ENCODE measurements around the gene BIVM.
A peak's percentile ranks its signal among the peaks of the same experiment; 100 is the strongest.

The BIVM gene

DNA sequence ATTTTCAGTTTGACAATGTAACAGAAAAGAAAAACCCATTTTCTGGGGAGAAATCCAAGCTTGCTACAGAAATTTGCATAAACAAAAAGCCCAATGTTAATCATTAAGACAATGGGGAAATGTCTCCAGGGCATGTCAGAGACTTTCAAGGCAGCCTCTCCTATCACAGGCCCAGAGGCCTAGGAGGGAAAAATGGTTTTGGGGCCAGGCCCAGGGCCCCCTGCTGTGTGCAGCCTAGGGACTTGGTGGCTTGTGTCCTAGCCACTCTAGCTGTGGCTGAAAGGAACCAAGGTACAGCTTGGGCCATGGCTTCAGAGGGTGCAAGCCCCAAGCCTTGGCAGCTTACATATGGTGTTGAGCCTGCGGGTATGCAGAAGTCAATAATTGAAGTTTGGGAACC is 17.3 kb upstream of the BIVM start:
- H3K27ac ChIP-seq = no peak overlapping the region
- DNase-seq (ENCODE audit: low read depth, low spot score) = no peak

DNA sequence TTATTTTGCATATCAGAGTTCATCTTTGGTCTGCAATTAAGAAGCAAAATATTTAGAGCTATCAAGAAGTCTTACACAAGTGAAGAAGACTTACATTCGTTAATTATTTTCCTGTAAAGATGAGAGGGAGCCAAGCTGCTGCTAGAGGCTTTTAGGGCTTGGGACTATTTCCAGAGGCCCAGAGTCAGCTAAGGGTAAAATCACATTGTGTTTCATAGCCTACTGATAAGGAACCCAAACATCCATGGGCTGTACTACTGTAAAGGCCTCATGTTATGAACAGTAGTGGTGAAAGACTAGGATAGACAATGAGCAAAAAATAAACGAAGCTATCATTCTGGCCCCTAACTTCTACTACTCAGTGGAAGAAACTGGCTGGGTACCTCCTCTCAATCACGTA is 14.4 kb upstream of the BIVM start:
- H3K27ac ChIP-seq = no peak overlapping the region
- DNase-seq (ENCODE audit: low read depth, low spot score) = no peak

DNA sequence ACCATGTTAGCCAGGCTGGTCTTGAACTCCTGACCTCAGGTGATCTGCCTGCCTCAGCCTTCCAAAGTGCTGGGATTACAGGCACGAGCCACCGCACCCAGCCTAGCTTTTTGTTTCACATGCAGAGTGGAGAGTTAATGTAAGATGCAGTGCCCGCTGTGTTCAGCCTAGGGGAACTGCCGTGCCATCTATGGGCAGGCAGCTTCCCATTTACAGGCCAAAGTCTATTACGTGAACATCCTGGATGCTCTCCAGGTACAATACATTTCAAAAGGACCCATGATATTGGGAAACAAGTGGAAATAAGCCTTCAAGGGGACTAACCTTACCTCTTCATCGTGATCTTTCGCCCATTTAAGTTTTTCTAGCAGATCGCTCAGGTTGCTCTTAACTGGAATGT is 10.2 kb upstream of the BIVM start:
- no peak for DNase-seq (ENCODE audit: low read depth, low spot score)

DNA sequence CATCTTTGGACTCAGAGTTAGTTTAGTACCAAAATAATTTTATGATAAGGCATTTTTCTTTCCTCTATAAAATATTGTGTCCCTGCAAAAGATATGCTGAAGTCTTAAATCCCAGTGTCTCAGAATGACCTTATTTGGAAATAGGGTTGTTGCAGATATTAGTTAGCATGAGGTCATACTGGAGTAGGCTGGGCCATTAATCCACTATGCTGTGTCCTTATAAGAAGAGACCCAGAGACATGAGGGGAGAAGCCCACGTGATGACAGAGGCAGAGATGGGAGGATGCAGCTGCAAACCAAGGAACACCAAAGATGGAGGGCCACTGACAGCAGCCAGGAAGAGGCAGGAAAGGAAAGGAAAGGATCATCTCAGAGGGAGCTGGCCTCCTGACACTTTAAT is 6.5 kb upstream of the BIVM start:
- no peak overlapping the region for H3K27ac ChIP-seq
- no peak for DNase-seq (ENCODE audit: low read depth, low spot score)

More for the DNA sequence above, 10.2 kb upstream of the BIVM start:
- no peak overlapping the region for H3K27ac ChIP-seq

DNA sequence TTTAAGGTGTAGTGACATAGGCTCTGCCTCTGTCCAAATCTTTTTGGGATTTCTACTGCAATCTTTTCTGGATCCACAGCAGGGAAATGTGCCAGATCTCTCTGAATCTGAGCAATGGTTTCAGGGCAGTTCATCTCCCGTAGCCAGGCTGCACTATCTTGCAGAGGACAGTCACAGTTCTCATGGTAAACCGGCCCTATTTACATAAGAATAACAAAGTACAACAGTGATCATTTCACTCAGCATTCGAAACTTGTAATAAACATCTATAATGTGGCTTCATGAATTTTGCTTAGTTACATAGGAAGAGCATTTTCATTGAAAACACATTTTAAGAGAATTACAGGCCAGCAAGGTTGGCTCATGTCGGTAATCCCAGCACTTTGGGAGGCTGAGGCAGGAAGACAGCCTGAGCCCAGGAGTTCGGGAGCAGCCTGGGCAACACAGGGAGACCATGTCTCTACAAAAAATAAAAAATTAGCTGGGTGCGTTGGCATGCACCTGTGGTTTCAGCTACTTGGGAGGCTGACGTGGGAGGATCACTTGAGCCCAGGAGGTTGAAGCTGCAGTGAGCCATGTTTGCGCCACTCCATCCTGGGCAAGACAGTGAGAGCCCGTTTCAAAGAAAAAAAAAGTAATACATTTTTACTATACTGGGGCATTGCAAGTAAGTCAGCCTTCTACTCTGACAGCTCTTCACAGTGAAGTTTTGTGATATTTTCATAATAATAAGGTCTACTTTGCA is 5.1 kb upstream of the BIVM start:
- DNase-seq (ENCODE audit: low read depth, low spot score) = no peak
- H3K27ac ChIP-seq = no peak overlapping the region

DNA sequence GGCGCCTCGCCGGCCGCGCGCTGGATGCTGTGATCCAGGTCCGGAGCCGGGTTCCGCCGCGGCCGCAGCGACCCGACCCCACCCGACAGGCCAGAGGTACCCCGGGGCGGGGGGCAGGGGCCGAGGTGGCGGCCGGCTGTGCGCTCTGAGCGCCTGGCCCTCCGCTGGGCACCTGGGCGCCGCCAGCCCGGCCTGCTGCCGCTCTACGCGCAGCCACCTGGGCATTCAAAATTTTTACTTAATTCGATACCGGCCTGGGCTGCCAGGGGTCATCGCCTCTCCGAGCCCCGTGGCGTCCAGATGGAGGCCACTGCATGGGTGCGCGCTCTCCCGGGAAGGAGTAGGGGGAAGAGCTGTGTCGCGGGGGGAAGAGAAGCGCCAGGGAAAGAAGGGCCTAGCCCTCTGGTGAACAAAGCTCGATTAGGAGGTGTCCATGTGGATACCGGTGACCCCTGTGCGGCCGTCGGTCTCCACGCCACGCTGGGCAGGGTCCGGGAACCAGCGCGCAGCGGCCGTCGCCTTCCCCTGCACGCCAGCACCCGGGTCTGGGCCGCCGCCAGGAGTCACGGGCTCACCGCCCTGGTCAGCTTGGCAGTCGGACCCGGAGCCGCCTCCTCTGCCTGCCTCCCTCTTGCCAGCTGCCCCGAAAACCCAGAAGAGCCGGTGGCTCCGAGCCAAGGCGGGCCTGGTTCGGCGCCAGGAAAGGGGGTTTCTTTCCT is 666 bp downstream of the BIVM start:
- DNase-seq (ENCODE audit: low read depth, low spot score) = no peak
- H3K27ac ChIP-seq = peak overlapping the region; percentile 61

DNA sequence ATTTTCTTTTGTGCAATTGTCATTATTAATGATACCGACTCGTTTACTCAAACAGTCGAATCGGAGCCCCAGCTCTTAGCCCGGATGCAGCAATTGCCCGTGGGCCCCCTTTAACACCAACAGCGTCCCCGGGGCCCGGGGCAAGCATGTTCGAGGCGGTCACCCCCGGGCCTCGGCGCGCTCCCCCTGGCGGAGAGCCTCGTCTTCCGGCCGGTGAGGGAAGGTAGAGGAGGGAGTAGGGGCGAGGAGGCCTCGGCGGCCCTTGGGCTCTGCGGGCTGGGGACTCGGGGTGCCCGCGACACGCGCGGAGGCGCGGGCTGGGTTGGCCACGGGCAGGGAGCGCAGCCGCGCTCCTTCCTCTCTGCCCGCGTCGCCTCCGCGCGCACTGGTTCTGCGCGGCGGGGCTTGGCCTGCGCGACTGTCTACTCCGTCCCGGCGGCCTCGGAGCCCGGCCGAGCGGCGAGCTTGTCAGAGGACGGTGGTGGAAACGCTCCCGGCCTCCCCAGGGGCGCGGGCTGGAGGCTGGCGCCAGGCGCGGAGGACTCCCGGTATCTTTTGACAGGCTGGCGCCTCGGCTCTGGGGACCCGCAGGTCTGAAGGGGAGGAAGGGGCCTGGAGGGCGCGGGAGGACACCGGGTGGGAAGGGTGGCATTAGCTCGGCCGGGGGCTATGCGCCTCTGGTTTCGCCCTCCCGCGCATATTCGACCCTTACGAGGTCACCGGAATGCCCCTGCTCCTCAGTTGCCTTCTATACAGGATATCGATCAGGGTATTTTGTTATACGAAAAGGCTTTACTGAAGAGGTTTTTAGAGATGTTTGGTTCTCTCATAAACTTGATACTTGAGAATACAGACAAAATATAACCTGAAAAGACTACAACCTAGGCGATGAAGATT is 1.5 kb downstream of the BIVM start:
- H3K27ac ChIP-seq = peak overlapping the region; percentile 61
- peak; percentile 14 for DNase-seq (ENCODE audit: low read depth, low spot score)

DNA sequence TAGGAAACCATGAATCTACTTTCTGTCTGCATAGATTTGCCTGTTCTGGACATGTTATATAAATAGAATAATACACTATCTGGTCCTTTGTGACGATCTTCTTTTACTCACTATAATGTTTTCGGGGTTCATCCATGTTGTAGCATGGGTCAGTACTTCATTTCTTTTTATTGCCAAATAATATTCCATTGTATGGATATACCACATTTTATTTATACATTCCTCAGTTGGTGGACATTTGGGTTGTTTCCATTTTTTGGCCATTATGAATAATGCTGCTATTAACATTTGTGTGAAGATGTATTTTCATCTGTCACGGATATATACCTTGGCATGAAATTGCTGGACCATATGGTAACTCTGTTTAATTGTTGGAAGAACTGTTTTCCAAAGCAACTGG is 6.8 kb downstream of the BIVM start:
- DNase-seq (ENCODE audit: low read depth, low spot score) = no peak
- no peak overlapping the region for H3K27ac ChIP-seq

DNA sequence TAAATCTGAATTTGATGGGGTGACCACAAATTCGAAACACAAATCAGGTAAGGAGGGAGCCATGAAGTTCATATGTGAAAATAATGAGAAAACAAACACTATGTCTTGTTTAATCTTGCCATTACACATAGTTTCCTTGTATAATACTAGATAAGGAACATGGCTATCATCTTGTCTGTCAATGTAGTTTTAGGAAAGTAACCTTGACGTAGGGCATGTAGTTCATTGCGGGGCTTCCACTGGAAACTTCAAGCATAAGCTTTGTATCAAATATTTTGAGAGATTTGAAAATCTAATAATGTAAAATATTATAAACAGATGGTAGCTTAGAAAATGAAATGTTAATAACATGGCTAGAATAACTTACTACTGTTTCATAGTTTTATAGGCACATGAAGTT is 8.8 kb downstream of the BIVM start:
- no peak overlapping the region for H3K27ac ChIP-seq
- DNase-seq (ENCODE audit: low read depth, low spot score) = no peak

DNA sequence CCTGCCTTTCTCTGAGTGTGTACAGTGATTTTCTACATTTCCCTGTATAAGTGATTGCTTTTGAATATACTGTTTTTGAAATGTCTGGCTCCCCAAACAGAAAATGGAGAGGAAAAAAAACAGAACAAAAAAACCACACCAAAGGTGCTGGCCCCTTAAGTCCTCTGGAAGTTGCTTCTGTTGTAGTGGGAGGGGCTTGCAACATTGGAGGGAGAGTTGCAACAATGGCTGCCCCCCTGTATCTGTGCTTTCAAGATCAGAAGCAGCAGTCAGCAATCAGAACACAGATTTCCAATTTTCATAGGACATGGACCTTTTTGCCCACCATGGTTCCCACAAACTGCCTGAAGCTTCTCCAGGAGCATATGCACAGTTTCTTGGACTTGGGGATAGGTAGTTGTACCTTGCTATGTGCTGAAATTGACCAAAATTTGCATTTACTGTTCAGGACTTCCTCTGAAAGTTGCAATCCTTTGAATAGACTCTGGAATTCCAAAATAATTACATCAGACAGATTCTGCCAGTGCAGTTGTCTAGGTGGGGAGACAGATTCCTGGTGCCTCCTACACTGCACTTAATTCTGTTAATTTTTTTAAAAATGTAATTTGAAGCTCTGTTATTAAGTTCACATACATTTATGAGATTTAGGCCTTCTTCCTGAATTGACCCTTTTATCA is 13.8 kb downstream of the BIVM start:
- no peak for DNase-seq (ENCODE audit: low read depth, low spot score)
- H3K27ac ChIP-seq = peak overlapping the region; percentile 13

DNA sequence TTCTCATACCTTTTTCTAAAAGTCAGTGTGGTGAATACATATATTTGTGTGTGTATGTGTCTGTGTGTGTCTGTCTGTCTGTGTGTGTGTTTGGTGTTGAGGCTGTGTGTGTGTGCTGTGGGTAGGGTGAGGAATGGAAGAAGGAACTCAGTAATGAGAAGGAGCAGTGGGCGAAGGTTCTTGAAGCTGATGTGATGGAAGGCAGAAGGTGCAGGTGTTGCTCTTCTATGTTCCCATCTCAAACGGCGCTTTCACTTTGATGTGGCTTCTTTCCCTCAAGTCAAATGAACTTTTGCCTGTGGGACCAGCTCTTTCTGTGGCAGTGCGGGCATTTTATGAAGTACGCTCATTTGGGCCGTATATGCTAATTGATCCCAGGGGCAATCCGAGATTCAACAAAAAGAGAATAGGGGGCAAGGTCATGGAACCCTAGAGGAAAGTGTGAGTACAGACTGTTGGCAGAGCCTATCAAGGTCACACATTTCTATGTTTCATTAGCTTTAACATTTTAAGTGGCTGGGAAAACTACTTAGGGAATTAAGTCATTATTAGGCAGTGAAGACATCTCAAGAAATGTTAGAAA is 15.2 kb downstream of the BIVM start:
- DNase-seq (ENCODE audit: low read depth, low spot score) = no peak
- H3K27ac ChIP-seq = no peak overlapping the region

DNA sequence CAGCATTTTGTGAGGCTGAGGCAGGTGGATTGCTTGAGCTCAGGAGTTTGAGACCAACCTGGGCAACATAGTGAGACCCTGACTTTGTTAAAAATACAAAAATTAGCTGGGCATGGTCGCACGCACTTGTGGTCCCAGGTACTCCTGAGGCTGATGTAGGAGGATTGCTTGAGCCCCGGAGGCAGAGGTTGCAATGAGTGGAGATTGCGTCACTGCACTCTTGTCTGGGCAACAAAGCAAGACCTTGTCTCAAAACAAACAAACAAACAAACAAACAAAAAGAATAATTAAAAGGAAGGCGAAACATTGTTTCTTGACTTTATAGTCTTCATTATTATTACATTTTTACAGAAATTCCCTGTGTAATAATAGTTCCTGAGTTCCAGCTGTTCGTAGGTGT is 15.9 kb downstream of the BIVM start:
- H3K27ac ChIP-seq = no peak overlapping the region
- no peak for DNase-seq (ENCODE audit: low read depth, low spot score)

DNA sequence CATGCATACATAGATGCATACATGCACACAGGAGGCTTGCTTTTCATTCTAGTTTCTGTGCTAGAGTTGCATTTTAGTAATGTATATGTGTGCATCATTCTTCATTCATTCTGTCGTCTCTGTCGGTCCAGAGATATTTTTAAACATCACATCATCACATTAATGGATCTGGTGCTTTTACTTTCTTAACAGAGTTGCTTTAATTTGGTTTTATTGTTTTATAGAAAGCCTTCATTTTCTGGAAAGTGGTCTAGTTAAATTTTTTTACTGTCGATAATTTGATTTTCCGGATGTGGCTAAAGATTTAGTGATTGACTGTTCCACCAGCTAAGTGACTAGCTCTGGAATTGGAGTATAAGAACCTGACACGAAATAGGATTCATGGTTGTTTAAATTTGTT is 16.9 kb downstream of the BIVM start:
- H3K27ac ChIP-seq = no peak overlapping the region
- no peak for DNase-seq (ENCODE audit: low read depth, low spot score)

DNA sequence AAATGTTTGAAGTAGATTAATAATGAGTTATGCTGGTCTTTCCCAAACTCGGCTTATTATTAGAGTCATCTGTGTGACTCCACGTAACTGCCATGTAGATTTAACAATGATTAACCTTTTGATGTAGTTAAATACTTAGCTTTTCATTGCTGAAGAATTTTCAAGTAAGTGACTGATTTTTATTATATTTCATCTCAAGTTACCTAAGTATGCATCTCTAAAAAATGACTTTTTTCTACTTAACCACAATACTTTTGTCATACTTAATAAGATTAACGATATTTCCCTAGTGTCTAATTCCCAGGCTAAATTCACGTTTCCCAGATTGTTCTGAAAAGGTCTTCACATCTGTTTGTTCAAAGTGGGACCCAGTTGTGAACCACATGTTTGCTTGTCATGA is 17.8 kb downstream of the BIVM start:
- no peak overlapping the region for H3K27ac ChIP-seq
- no peak for DNase-seq (ENCODE audit: low read depth, low spot score)

DNA sequence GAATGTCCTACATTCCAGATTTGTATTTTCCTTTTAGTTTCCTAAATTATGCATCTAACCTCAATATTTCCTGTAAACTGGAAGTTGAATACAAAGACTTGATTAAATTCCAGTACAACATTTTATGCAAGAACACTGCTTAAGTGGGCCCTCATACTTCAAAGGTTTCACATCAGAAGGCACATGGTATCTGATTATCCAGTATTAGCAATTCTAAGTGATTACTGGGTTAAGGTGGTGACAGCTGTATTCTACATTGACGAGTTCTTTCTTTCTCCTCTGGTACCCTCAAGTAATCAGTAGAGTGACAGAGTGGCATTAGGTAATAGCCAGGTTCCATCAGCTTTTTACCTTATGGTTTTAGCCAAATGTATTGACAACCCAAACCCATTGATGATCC is 18.3 kb downstream of the BIVM start:
- no peak overlapping the region for H3K27ac ChIP-seq
- no peak for DNase-seq (ENCODE audit: low read depth, low spot score)

DNA sequence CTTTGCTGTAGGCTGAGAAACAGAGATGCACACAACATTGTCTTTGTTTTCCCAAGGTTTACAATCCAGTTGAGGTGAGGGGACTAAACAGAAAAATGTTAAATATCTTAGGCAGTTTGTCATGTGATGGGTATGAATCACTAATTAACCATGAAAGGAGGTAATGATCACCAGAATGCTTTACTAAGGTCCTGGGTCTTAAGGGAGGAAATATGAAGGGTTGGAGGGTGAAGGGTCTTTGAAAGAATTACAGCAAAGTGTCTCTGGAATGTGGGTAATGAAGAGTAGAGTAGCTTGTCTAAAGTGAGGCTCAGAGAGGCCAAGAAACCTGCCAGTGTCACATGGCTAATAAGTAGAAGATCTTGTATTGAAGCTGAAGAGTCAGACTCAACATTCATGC is 19.0 kb downstream of the BIVM start:
- H3K27ac ChIP-seq = no peak overlapping the region
- DNase-seq (ENCODE audit: low read depth, low spot score) = no peak

DNA sequence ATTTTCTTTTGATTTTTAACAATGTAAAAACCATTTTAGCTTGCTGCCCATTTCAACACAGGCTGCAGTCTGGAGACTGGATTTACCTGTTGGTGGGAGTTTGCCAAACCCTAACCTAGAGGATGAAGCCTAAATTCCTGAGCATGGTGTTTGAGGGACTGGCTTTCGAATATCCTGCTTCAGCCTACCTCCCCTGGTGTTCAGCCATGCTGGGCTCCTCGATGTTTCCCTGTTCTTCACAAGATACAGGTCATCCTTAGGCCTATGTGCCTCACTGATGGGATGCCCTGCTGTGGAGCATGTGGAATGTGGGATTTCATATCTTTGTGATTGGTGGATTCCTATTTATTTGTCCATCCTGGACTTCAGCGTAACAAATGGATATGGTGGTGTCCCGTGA is 26.5 kb downstream of the BIVM start:
- H3K27ac ChIP-seq = peak overlapping the region; percentile 98
- no peak for DNase-seq (ENCODE audit: low read depth, low spot score)

DNA sequence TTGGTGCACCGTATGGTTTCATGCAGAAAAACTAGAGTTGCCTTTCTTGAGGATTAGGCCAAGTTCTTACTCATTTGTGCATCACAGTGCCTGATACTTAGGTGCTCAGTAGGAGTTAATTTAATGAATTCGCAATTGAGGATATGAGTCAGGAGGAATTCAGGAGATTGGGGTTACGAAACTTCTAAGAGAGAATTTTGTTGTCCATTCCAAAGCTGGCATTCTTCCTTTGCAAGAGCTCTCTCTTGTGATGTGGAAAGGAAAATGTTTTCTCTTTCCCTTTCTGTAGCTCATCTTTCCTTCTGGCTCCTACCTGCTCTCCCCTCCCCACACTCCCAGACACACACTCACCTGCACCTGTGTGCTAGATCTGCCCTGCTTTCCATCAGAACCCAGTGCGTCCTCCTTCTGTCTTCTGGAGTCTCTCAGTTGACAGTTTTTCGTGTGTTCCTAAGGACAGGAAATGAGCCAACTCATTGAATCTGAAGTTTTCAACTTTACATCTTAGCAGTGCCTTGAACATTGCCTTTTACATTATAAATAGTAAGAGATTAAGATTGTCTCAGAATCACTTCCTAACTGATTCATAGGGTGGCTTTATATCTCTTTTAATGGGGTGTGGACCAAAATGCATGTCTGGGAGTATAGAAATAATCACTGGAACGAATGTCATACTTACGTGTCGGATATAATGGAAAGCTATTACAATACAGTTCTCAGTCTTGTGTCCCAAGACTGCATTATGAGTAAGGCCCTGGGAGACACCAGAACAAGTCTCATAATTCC is 27.2 kb downstream of the BIVM start:
- peak overlapping the region; percentile 98 for H3K27ac ChIP-seq
- peak; percentile 59 for DNase-seq (ENCODE audit: low read depth, low spot score)

DNA sequence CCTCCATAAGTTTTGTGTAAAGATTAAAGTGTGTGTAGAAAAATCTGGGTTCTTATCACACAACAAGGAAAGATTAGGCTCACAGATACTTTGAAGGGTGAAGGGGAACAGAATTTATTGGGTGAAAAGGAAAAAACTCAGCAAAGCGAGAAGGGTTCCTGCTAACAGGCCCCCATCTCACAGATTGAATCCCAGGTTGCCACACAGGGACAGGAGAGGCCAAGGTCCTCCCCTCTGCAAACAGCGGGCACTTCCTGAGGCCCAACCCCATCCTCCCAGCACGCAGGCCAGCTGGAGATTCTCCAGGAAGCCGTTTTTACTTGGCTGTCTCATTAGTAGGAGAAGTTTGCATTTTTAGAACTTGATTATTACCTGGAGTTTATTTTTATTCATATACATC is 31.7 kb downstream of the BIVM start:
- no peak for DNase-seq (ENCODE audit: low read depth, low spot score)
- H3K27ac ChIP-seq = no peak overlapping the region

All from epithelial cell of prostate (primary cell).